DMS153 (cell line): ENCODE measurements around the gene SLC35F3.
"Not testable (repeated sequence)": the region's sequence is repeated elsewhere in the genome, so short reads cannot be mapped to it uniquely, and the experiment has no call there.

Experiments used
- DNase-seq: peaks from one replicate; lab custom pipeline; 2025; lab: John Stamatoyannopoulos, UW

SLC35F3 gene

GRCh38 chr1:233904633-233905415 is at the start of gene SLC35F3:
Gene SLC35F3, plus strand, starts transcription at chr1:233904676.
- no peak for DNase-seq

GRCh38 chr1:233859446-233859845 is 45.0 kb upstream of the SLC35F3 start:
- no peak for DNase-seq

- no peak for DNase-seq
Measured at GRCh38 chr1:233863901-233864545, 40.5 kb upstream of the SLC35F3 start.

- DNase-seq, result no peak
Measured at GRCh38 chr1:233864578-233864977, 39.9 kb upstream of the SLC35F3 start.

GRCh38 chr1:233865216-233865615 is 39.3 kb upstream of the SLC35F3 start:
- DNase-seq, result no peak

GRCh38 chr1:233865902-233866301 is 38.6 kb upstream of the SLC35F3 start:
- no peak for DNase-seq

- DNase-seq, result no peak
Measured at GRCh38 chr1:233867028-233867427, 37.4 kb upstream of the SLC35F3 start.

- no peak for DNase-seq
Measured at GRCh38 chr1:233868461-233868860, 36.0 kb upstream of the SLC35F3 start.

GRCh38 chr1:233869680-233870079 is 34.8 kb upstream of the SLC35F3 start:
- DNase-seq, result no peak

GRCh38 chr1:233873666-233874065 is 30.8 kb upstream of the SLC35F3 start:
- DNase-seq, result no peak

GRCh38 chr1:233879841-233880240 is 24.6 kb upstream of the SLC35F3 start:
- no peak for DNase-seq

GRCh38 chr1:233883671-233884070 is 20.8 kb upstream of the SLC35F3 start:
- DNase-seq, result no peak

GRCh38 chr1:233884461-233885151 is 19.9 kb upstream of the SLC35F3 start:
- DNase-seq, result no peak

- DNase-seq, result no peak
Measured at GRCh38 chr1:233885196-233885920, 19.1 kb upstream of the SLC35F3 start.

- DNase-seq, result not testable (repeated sequence)
Measured at GRCh38 chr1:233891151-233891550, 13.3 kb upstream of the SLC35F3 start.

GRCh38 chr1:233897325-233898162 is 6.9 kb upstream of the SLC35F3 start:
- no peak for DNase-seq

GRCh38 chr1:233901495-233901894 is 3.0 kb upstream of the SLC35F3 start:
- DNase-seq, result no peak

- no peak for DNase-seq
Measured at GRCh38 chr1:233905416-233906051, 1.1 kb downstream of the SLC35F3 start.

GRCh38 chr1:233907151-233907550 is 2.7 kb downstream of the SLC35F3 start:
- DNase-seq, result no peak

- no peak for DNase-seq
Measured at GRCh38 chr1:233908092-233908491, 3.6 kb downstream of the SLC35F3 start.

- no peak for DNase-seq
Measured at GRCh38 chr1:233909195-233909594, 4.7 kb downstream of the SLC35F3 start.
